Psoas muscle (tissue), 8 donors: ENCODE results near the gene C16orf95. TPM values are rescaled to one million over a fixed set of nuclear protein-coding genes. Genes with fewer than 3 reads are reported as not detected.

Source experiments
- ATAC-seq, 4 donors: fragments of 200-7000 bp; cut with Tn5 transposase; one replicate each; pipeline ENCODE4 v1.9.1; 2020; ENCODE audit warnings: moderate library complexity in 3 of 4, mild to moderate bottlenecking in 2 of 4
- DNase-seq, 2 donors: peaks; one replicate each; pipeline ENCODE4 v3.0.0-alpha.2; 2020
- H3K27ac ChIP-seq: fragments of 200-600 bp; one replicate; pipeline ENCODE4 v1.8.0; 2022
- H3K27me3 ChIP-seq, 3 donors: fragments of 200-600 bp in 1 of 3; one replicate each; pipeline versions ENCODE4 v1.6.1 to v1.8.0; 2013 to 2022; ENCODE audit warnings: low read length in 2 of 3, mild to moderate bottlenecking in 2 of 3, moderate library complexity in 1 of 3; ENCODE audit not compliant: insufficient read depth in 3 of 3
- H3K36me3 ChIP-seq, 2 donors: fragments of 200-600 bp in 1 of 2; one replicate each; pipeline versions ENCODE4 v1.6.1 to v1.8.0; 2013 to 2022; ENCODE audit warnings: low read depth in 1 of 2, mild to moderate bottlenecking in 1 of 2, moderate library complexity in 1 of 2; ENCODE audit not compliant: insufficient read depth in 1 of 2
- H3K4me1 ChIP-seq: fragments of 200-600 bp; one replicate; pipeline ENCODE4 v1.8.0; 2022
- H3K4me3 ChIP-seq: fragments of 200-600 bp; one replicate; pipeline ENCODE4 v1.8.0; 2022; ENCODE audit warnings: mild to moderate bottlenecking
- H3K9me3 ChIP-seq: fragments of 200-600 bp; one replicate; pipeline ENCODE4 v1.8.0; 2022
- WGBS, 3 donors: extraction: QIAGEN DNeasy Blood & Tissue Kit; methylation state at CpG; one replicate each; pipeline versions ENCODE4 v1.1.6 to v1.1.7; 2013; 5-methylcytosine and 5-hydroxymethylcytosine counted together
- intact Hi-C, 2 donors: fragments of 100-400 bp; cut with DNase I; formaldehyde crosslinking; loops; one replicate each; pipeline versions ENCODE4 v1.11.0 to v1.14.2; 2022
- polyA plus RNA-seq, 3 donors: library from polyadenylated mRNA; stranded (reverse); fragments of 200-250 nt; gene quantifications; one replicate each; pipeline ENCODE4 v1.2.3, GENCODE V29; 2013
- total RNA-seq, 4 donors: library from RNA; stranded (reverse); fragmentation: NEBNext Ultra II Directional in 2 of 4; extraction: Animal tissue kit (Norgen Biotek cat#: 25700) in 2 of 4; gene quantifications; one replicate each; pipeline versions ENCODE4 v1.2.1 to v1.2.4, GENCODE V29; 2021 to 2023
- TF ChIP-seq, protein P1 (sequence below): fragments of 200-600 bp; IDR thresholded peaks from one replicate; pipeline ENCODE4 v1.8.0; 2022; ENCODE audit warnings: antibody characterized with exemption
- donor health status: healthy with polysubstance abuse.
- donor health status: DM: no; HTN: no; CAD: no; lungs with moderate emphysema.
- donor health status: Bipolar disorder and iron deficiency.
- donor health status: healthy.
- donor health status: DM: yes; HTN: yes; CAD: no.
- donor health status: DM: no; HTN: no; CAD: no.
- donor health status: DM: no; HTN: no; CAD: no.
- donor health status: DM: yes; HTN: yes; CAD: no.

The C16orf95 gene
- total and polyA plus RNA-seq, 7 donors: 1.7 to 8.1 (median 5.4) TPM

GRCh38 chr16:87352818-87353217 is 35.6 kb upstream of the C16orf95 start:
- WGBS, 3 donors: 86 to 92% (median 87%) methylated on average over 15 of the region's 15 CpGs
- ATAC-seq (no peak), DNase-seq (no peak)
- Histone ChIP-seq H3K4me3 (no peak overlapping the region), H3K4me1 (peaks cover 20% of the 10 kb centered on the region), H3K9me3 (no peaks in the 10 kb centered on the region), H3K27me3 (no peaks in the 10 kb centered on the region), H3K27ac (no peak overlapping the region), H3K36me3 (peaks cover 0 to 25% of the 10 kb centered on the region in 2 donors)
- TF ChIP-seq, protein P1, sequence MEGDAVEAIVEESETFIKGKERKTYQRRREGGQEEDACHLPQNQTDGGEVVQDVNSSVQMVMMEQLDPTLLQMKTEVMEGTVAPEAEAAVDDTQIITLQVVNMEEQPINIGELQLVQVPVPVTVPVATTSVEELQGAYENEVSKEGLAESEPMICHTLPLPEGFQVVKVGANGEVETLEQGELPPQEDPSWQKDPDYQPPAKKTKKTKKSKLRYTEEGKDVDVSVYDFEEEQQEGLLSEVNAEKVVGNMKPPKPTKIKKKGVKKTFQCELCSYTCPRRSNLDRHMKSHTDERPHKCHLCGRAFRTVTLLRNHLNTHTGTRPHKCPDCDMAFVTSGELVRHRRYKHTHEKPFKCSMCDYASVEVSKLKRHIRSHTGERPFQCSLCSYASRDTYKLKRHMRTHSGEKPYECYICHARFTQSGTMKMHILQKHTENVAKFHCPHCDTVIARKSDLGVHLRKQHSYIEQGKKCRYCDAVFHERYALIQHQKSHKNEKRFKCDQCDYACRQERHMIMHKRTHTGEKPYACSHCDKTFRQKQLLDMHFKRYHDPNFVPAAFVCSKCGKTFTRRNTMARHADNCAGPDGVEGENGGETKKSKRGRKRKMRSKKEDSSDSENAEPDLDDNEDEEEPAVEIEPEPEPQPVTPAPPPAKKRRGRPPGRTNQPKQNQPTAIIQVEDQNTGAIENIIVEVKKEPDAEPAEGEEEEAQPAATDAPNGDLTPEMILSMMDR: no peak
- intact Hi-C loops: no loop called here

- DNase-seq: no peak
Measured at GRCh38 chr16:87351320-87351698, 34.1 kb upstream of the C16orf95 start.

DNA sequence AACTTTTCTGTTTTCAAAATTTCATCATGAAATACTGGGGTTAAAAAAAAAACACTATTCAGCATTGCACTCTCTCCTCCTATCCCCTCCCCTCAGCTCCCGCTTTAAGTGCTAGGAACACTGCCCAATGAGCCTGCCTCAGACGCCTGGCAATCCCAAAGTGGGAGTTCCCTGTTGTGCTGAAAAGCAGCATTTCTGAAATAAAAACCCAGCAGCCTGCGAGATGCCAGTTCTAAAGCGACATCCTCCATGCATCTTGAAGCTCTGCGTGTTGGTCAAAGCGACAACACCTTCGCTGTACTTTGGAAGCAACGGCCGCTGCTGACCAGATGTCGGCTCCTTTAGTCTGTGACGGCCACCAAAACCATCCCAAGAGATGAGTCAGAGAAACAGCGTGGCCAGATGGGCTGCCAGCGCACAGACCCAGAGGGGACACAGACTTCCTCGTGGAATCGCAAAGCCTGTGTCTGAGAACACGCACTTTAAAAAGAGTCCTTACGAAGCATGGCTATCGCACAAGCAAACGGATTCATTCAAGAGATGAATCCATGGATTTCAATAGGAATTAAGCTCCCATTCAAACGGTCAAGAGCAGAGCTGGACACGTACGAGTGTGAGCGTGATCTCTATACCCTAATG is 33.6 kb upstream of the C16orf95 start:
- DNase-seq: peak; percentile 64 to 80
- peak overlapping the region; percentile 73 for H3K27ac ChIP-seq
- H3K9me3 ChIP-seq: no peaks in the 10 kb centered on the region
- WGBS, 3 donors: 40 to 68% (median 42%) methylated on average over 23 of the region's 23 CpGs
- H3K4me1 ChIP-seq: peaks cover 17% of the 10 kb centered on the region
- intact Hi-C loops: no loop called here
- H3K27me3 ChIP-seq: no peaks in the 10 kb centered on the region
- H3K4me3 ChIP-seq: no peak overlapping the region
- H3K36me3 ChIP-seq: peaks cover 4 to 35% of the 10 kb centered on the region in 2 donors
- TF ChIP-seq, protein P1: no peak
- peak; percentile 82 to 91 (median 88) for ATAC-seq

More at GRCh38 chr16:87351320-87351698, 34.1 kb upstream of the C16orf95 start:
- Histone ChIP-seq H3K27ac (peak overlapping the region; percentile 73), H3K4me3 (no peak overlapping the region), H3K4me1 (peaks cover 17% of the 10 kb centered on the region), H3K27me3 (no peaks in the 10 kb centered on the region), H3K9me3 (no peaks in the 10 kb centered on the region), H3K36me3 (peaks cover 4 to 30% of the 10 kb centered on the region in 2 donors)
- intact Hi-C loops: no loop called here
- 34 to 62% (median 48%) methylated on average over 9 of the region's 9 CpGs for WGBS, 3 donors
- TF ChIP-seq, protein P1: no peak
- ATAC-seq: peak; percentile 7 to 50 (median 40)

GRCh38 chr16:87350031-87350430 is 32.8 kb upstream of the C16orf95 start:
- Histone ChIP-seq H3K27ac (no peak overlapping the region), H3K27me3 (no peaks in the 10 kb centered on the region), H3K4me3 (no peak overlapping the region), H3K9me3 (no peaks in the 10 kb centered on the region), H3K4me1 (peaks cover 17% of the 10 kb centered on the region), H3K36me3 (peaks cover 4 to 41% of the 10 kb centered on the region in 2 donors)
- WGBS, 3 donors: 80 to 89% (median 85%) methylated on average over 8 of the region's 8 CpGs
- intact Hi-C loops: no loop called here
- TF ChIP-seq, protein P1: no peak
- DNase-seq: no peak
- no peak for ATAC-seq
